Inferior parietal cortex (tissue), 1 donor: ENCODE measurements around the gene P2RX5.
"Not testable (repeated sequence)": the region's sequence is repeated elsewhere in the genome, so short reads cannot be mapped to it uniquely, and the experiment has no call there.

Source experiments
- DNase-seq: peaks from one replicate; pipeline ENCODE4 v3.0.0-alpha.2; 2016; ENCODE audit errors: extremely low spot score

P2RX5 gene, protein sequence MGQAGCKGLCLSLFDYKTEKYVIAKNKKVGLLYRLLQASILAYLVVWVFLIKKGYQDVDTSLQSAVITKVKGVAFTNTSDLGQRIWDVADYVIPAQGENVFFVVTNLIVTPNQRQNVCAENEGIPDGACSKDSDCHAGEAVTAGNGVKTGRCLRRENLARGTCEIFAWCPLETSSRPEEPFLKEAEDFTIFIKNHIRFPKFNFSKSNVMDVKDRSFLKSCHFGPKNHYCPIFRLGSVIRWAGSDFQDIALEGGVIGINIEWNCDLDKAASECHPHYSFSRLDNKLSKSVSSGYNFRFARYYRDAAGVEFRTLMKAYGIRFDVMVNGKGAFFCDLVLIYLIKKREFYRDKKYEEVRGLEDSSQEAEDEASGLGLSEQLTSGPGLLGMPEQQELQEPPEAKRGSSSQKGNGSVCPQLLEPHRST

DNA sequence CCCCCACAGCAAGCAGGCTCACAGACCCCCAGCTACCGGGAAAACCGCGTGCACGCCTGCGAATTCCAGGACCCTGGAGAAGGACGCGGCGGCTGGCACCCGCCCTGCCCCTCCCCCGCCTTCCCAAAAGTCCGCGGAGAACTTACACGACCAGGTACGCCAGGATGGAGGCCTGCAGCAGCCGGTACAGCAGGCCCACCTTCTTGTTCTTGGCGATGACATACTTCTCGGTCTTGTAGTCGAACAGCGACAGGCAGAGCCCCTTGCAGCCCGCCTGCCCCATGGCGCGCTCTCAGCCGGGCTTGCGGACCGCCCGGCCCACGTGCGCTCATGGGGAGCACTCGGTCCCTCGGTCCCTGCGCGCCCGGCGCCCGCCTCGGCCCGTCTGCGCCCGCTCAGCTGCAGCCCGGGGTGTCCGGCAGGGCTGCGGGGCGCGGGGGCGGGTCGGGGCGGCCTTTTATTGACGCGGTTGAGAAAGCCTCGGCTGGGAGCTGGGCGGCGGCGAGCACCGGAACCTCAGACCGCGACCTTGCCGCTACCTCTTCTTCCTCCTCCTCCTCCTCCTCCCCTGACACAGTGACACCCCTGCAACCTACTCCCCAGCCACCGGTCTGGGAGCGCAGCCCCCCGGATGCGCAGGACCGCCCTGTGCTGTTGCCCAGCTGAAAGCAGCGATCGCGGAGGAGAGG, at the start of gene P2RX5:
P2RX5 (minus strand) TSS at position 433 of the 689 bp plus-strand sequence; CDS start at position 283, 150 bp downstream.
- no peak for DNase-seq

DNA sequence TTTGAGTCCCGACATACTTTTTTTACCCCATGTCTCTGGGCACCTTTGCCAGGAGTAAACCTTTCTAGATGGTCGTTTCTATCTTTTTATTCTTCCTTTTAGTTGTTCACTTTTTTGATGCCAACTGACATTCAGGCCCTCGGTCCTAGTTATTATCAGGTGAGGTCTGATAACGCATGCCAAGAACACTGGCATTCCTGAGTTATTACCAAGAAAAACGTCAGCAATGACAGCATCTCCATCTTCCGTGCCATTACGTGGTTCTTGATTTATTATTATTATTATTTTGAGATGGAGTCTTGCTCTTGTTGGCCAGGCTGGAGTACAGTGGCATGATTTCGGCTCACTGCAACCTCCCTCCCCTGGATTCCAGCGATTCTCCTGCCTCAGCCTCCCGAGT, 49.1 kb upstream of the P2RX5 start:
- no peak for DNase-seq

DNA sequence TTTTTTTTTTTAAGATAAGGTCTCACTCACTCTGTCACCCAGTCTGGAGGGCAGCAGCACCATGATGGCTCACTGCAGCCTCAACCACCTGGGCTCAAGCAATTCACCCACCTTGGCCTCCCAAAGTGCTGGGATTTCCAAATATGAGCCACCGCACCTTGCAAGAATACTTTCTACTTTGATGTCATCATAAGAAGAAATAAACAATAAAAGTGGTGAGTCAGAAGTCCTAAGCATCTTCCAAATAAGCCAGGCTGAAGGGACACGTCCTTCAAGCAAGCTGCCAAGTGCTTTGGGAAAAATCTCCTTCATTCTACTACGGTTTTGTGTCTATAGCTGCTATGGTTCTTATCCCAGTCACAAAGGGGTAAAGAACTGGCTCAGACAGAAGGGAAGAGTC, 48.1 kb upstream of the P2RX5 start:
- DNase-seq = no peak

DNA sequence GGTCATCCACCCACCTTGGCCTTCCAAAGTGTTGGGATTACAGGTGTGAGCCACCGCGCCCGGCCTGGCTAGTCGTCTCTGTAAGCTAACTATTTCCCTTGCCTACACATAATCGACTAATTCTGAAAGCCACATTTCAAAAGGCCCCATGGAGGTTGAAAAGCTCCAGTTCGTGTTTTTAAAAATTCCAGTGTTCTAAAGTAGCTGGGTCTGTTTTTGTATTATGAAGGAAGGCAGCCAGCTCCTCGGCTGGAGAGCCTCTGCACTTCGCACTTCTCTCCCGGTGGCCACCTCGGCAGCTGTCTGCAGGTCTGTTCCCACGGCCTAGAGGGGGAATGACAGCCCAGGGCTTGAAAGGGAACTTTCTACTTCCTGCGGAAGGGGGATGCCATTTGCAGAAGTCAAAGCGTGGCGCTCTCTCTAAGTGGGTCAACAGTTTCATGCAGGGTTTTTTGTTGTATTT, 44.7 kb upstream of the P2RX5 start:
- no peak for DNase-seq

DNA sequence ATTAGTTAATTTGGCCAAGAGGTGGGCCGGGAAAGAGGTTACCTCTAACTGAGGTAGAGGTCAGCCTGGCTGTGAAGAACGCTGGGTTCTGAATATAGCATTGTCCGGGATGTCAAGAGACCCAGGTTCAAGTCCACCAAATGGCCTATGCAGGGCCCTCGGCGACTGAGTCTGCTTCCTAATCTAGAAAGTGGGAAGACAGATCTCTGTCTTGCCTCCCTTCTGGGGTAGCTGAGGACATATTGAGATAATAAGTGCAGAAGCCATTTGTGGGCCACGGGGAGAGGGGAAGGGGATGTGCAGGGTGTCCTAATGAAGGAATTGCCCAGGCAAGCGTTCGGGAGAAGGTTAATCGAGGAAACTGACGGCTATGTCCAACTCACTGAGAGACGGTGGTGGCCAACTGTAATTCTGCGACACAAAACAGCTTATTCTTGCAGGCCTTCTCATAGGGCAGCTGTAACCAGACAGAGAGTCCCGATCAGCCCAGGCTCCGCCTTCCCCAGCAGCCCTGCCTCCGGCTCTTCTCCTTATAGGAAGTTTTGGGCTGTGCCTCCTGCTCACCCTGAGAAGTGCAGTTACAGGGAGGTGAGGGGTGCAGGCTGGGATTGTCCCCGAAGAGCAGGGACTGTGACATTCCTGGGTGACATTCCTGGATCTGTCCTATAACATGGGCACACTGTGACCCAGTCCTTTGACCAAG, 43.6 kb upstream of the P2RX5 start:
- no peak for DNase-seq

DNA sequence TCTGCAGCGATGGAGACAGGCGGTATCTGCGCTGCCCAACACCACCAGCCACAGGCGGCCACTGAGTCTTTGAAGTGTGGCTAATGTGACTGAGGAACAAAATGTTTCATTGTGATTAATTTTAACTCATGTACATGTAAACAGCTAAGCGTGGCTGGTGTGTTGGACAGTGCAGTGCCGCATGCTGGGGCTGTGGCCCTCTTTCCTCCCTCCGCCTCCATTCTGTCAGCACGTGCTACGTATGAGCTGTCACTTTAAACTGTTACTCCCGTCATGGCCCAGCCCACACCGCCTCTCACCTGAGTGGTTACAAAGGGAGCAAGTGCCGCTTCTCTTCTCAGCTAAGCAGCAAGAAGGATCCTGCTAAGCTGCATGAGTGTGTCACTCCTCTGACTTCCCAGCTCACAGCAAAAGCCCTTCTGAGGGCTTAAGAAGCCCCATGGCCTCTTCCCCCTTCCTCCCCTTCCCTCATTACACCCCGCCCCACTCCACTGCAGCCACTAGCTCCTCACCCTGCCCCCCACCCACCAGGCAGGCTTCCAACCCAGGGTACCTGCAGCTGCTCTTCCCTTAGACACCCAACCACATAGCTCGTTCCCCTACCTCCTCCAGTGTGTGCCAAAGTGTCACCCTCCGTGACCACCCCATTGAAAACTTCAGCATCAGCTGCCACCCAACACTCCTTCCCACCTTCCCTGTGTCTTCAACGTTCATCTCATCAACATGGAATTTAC, 42.8 kb upstream of the P2RX5 start:
- peak; percentile 32 for DNase-seq

DNA sequence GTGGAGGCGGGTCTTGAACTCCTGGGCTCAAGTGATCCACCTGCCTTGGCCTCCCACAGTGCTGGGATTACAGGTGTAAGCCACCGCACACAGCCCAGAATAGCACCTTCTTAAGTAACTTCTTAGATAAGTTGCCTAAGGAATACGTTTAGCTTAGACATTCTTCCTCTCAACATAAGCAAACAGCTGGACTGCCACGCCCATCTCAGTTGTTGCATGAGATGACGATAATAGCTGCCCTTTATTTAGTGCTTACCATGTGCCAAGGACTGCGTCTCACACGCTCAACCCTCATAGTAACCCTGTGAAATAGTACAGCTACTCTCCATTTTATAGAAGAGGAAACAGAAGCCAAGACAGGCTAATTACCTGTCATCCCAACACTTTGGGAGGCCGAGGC, 39.6 kb upstream of the P2RX5 start:
- no peak for DNase-seq

DNA sequence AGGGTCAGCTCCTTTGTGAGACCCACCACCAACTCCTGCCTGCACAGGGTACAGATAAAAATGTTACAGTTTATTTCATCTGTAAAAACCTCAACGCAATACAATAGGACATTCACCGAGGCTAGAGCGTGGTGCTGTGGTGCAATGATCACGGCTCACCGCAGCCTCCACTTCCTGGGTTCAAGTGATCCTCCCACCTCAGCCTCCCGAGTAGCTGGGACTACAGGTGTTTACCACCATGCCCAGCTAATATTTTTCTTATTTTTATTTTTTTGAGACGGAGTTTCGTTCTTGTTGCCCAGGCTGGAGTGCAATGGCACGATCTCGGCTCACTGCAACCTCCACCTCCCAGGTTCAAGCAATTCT, 38.9 kb upstream of the P2RX5 start:
- not testable (repeated sequence) for DNase-seq

DNA sequence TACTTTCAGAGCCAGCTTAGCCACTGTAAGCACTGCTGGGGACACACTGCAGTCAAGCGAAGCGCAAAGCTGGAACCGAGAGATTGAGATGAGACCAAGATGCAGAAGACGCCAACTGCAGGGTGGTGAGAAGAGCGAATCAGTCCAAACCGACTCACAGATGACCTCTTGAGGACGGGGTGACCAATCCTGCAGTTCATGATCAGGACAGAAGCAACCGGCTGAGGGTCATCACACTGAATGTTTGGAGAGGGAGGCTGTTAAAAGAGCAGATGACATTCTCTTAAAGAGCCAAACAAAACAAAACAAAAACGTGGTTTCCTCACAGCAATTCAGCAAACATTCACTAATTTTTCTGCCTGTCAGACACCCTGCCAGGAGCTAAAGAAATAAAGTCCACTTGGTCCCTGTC, 36.3 kb upstream of the P2RX5 start:
- no peak for DNase-seq

DNA sequence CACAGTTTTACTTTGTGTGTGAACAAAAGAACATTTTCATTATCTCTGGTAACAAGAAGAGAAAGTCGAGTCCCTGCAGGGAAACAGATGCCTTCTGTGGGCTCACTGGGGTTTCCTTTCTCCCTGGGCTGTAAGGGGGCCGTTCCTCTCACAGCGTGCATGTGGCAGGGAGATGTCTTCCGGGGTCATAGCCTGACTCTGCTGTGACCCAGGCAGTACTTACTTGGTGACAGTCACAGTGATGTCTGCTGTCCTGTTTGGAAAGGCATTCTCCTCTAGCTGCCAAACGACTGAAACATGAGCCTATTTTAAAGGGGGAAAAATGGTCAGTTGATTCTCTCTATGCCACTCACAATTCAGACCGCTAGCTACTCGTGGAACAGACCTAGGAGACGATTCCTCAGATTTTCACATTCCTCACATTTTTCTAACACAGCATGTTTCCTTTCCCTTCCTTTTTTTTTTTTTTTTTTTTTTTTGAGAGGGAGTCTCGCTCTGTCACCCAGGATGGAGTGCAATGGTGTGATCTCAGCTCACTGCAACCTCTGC, 35.0 kb upstream of the P2RX5 start:
- no peak for DNase-seq

DNA sequence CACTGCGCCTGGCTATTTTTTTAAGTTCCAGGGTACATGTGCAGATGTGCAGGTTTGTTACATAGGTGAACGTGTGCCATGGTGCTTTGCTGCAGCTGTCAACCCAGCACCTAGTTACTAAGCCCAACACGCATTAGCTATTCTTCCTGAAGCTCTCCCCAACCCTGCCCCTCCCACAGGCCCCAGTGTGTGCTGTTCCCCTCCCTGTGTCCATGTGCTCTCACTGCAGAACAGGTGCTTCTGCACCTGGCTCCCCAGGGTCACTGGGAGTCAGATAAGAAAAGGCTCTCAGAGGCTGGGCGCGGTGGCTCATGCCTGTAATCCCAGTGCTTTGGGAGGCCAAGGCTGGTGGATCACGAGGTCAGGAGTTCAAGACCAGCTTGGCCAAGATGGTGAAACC, 33.9 kb upstream of the P2RX5 start:
- DNase-seq = no peak

DNA sequence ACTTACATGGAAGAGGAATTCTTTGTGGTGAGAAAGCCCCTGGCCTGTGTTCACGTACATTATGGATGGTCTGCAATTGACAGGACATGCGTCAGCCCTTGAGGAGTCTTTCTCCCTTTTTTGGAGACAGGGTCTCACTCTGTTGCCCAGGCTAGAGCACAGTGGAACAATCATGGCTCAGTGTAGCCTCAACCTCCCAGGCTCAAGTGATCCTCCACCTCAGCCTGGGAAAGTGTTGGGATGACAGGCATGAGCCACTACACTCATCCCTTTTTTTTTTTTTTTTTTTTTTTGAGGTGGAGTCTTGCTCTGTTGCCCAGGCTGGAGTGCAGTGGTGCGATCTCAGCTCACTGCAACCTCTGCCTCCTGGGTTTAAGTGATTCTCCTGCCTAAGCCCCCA, 32.1 kb upstream of the P2RX5 start:
- DNase-seq = not testable (repeated sequence)

DNA sequence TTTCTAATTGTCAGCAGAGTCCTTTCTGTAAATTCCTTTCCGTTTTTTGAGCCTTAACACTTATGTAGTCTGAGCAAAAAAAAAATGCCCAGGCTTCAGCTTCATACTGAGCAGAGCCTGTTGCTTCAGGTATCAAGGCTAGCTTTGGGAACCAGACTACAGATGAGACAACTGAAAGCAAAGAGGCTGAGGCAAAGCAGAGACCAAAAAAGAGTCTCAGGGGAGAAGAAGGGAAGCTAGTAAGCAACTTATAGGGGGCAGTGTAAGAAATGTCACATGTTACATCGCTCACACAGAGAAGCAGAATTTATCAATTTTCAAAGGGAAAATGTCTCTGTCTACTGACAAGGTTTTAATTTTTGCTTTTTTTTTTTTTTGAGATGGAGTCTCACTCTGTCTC, 31.1 kb upstream of the P2RX5 start:
- no peak for DNase-seq

DNA sequence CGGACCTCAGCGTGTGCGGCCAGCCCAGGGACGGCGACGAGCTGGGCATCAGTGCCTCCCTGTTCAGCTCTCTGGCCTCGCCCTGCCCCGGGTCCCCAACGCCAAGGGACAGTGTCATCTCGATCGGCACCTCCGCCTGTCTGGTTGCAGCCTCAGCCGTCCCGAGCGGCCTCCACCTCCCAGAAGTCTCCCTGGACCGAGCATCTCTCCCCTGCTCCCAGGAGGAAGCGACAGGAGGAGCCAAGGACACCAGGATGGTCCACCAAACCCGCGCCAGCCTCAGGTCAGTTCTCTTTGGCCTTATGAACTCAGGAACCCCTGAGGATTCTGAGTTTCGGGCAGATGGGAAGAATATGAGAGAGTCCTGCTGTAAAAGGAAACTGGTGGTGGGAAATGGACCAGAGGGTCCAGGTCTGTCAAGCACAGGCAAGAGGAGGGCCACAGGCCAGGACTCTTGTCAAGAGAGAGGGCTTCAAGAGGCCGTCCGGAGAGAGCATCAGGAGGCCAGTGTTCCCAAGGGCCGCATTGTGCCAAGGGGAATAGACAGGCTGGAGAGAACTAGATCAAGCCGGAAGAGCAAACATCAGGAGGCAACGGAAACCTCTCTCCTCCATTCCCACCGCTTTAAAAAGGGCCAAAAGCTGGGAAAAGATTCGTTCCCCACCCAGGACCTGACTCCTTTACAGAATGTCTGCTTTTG, 28.6 kb upstream of the P2RX5 start:
- no peak for DNase-seq

DNA sequence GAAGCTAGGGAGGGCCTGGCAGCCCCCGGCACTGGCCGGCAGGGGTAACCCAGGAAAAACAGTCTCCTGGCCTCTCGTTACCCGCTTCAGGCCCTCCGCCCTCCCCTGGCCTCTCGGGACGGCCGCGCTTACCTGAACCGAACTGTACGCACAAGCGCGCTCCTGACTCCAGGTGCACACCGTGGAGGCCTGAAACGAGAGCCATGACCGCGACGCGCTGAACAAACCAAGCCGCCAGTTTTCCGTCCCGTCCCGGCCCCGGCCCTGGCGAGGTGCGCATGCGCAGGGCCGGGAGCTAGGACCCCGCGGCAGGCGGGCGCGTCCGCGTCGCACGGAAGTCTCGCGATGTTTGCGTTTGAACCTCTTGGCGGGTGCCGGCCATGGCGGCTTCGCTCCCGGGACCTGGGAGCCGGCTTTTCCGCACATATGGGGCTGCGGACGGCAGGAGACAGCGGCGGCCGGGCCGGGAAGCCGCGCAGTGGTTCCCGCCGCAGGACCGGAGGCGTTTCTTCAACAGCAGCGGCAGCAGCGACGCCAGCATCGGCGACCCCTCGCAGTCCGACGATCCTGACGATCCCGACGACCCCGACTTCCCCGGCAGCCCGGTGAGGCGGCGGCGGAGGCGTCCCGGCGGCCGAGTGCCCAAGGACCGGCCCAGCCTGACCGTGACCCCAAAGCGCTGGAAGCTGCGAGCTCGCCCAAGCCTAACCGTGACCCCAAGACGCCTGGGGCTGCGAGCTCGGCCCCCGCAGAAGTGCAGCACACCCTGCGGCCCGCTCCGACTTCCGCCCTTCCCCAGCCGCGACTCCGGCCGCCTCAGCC, 27.8 kb upstream of the P2RX5 start, which contains the start of gene HASPIN:
HASPIN (plus strand) TSS at position 348 of the 822 bp plus-strand sequence; CDS start at position 381, 33 bp downstream.
- peak; percentile 92 for DNase-seq

DNA sequence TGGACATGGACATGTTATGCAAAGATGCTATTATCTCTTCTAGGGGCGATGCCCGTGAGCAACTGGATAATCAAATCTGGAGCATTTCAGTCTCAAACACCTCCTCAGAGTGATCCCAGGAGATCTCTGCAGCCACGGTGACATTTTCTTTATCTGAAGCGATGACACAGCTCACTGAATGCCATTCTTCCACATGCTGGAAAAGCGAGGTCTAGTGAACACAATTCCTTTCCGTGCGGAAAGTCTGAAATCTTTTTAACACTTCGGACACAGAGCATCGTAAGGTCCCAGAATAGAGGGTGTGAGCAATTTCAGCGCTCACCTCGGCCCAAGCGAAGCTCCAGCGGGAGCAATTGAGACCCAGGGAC, 27.2 kb upstream of the P2RX5 start:
- DNase-seq = peak; percentile 52

DNA sequence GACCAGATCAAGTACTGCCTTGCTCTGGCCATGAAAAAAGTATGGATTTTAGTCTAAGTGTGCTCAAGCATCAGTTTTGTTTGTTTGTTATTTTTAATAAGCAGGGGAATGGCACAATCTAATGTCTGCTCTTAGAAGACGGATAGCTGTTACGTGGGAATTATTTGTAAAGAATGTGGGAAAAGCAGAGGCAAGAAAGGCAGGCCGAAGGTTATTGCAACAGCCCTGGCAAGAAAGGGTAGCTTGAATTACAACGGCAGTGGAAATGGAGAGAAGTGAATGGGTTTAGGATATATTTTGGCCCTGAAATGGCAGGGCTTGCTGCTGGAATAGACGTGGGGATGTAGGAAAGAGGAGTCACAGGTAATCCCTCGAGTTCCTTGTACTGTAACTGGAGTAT, 26.8 kb upstream of the P2RX5 start:
- DNase-seq = no peak

DNA sequence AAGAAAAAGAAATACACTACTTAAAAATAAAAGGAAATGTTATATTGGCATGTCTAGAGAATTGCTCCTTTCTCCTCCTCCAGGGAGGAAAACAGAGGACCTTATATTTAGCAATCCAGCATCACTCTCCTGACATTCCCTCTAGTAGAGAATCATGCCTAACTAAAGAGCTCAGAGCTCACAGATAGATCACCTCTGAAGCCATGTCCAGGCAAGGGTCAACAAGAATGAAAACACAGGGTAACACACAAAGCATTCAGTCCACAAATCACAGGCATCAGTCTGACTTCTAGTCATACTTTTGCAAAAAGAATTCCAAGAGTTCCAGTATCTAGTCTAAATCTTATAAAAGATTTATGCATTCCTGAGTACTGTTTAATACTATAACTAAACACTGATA, 23.3 kb upstream of the P2RX5 start:
- no peak for DNase-seq

DNA sequence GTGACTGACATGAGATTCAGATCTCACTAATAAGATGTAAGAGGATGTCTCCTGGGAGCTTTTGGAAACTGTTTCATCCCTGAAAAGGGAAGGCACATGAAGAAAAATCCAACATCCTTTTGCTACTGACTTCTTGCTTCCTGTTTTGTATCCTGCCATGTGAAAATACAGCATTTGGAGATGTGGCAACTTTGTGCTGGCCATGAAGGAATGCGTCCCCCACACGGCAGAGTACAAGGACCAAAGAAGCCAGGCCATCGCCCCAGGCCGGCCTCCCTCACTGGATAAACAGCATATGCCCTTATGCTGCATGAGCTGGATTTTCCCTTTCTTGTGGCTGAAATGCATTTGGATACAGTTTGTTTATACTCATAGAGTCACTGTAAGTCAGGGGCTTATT, 22.2 kb upstream of the P2RX5 start:
- no peak for DNase-seq

DNA sequence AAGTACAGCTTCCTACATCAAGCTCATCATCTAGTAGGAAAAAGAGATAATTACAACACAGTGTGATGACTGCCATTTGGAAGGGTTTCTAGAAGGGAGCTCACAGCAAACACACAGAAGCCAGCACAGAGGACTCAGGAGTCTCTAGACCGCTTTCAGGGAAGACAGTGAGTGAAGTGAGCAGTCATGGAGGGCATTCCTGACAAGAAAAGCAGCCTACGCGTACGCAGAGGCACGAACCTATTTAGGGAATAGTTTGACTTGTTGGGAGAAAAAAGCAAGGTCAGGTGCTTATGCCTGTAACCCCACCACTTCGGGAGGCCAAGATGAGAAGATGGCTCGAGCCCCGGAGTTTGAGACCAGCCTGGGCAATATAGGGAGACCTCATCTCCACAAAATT, 19.3 kb upstream of the P2RX5 start:
- no peak for DNase-seq
